Activated CD4-positive, alpha-beta memory T cell treated with anti-CD3 and anti-CD28 coated beads, Interleukin-2, amount 10 ng/mL, durations not matched to agents 7 days and 5 days (primary cell): ENCODE measurements around the gene TIMM22. TPM values are rescaled to one million over a fixed set of nuclear protein-coding genes. Genes with fewer than 3 reads are reported as not detected.

Experiments used
- CTCF ChIA-PET: fragments of 350-600 bp; sonication (Branson Sonifier 250); formaldehyde crosslinking; loops from one replicate; lab custom pipeline; 2021; ENCODE audit warnings: antibody characterized with exemption, inconsistent platforms; lab: Charles Lee
- POLR2A ChIA-PET: fragments of 350-600 bp; sonication (Branson Sonifier 250); formaldehyde crosslinking; loops from one replicate; lab custom pipeline; 2021; ENCODE audit warnings: antibody characterized with exemption; lab: Charles Lee
- DNase-seq: peaks from one replicate; pipeline ENCODE4 v3.0.0-alpha.2; 2020
- H3K27ac Mint-ChIP-seq: one replicate; pipeline ENCODE4 v1.8.0; 2021; ENCODE audit warnings: mild to moderate bottlenecking, mixed read lengths
- H3K27me3 Mint-ChIP-seq: one replicate; pipeline ENCODE4 v1.8.0; 2021; ENCODE audit warnings: mixed read lengths
- H3K36me3 Mint-ChIP-seq: one replicate; pipeline ENCODE4 v1.8.0; 2021; ENCODE audit warnings: low read depth, mixed read lengths
- H3K4me1 Mint-ChIP-seq: one replicate; pipeline ENCODE4 v1.8.0; 2021; ENCODE audit warnings: mixed read lengths
- H3K4me3 Mint-ChIP-seq: one replicate; pipeline ENCODE4 v1.8.0; 2021; ENCODE audit warnings: mild to moderate bottlenecking, mixed read lengths
- H3K9me3 Mint-ChIP-seq: one replicate; pipeline ENCODE4 v1.8.0; 2021; ENCODE audit warnings: mixed read lengths
- total RNA-seq, 2 experiments: library from RNA; stranded (reverse); gene quantifications; one replicate each; pipeline ENCODE4 v1.2.3, GENCODE V29; 2021

Gene TIMM22
- total RNA-seq, 2 experiments from 2014 or later: 8.1 to 8.2 TPM

- Mint-ChIP-seq H3K27me3 (no peaks in the 10 kb centered on the region), H3K9me3 (no peaks in the 10 kb centered on the region), H3K4me1 (no peaks in the 10 kb centered on the region), H3K36me3 (peaks cover 27% of the 10 kb centered on the region), H3K27ac (no peak overlapping the region), H3K4me3 (no peak overlapping the region)
- POLR2A ChIA-PET: no interaction called here
- CTCF ChIA-PET: no interaction called here
- DNase-seq: no peak
Observed at GRCh38 chr17:1008008-1008761, 11.3 kb downstream of the TIMM22 start.

GRCh38 chr17:1009229-1010085, 12.5 kb downstream of the TIMM22 start:
- H3K4me3 Mint-ChIP-seq: no peak overlapping the region
- H3K27ac Mint-ChIP-seq: no peak overlapping the region
- H3K36me3 Mint-ChIP-seq: peaks cover 24% of the 10 kb centered on the region
- no peaks in the 10 kb centered on the region for H3K4me1 Mint-ChIP-seq
- no peaks in the 10 kb centered on the region for H3K27me3 Mint-ChIP-seq
- DNase-seq: no peak
- CTCF ChIA-PET: no interaction called here
- POLR2A ChIA-PET: no interaction called here
- no peaks in the 10 kb centered on the region for H3K9me3 Mint-ChIP-seq

GRCh38 chr17:1010086-1010450, 13.1 kb downstream of the TIMM22 start:
- H3K27ac Mint-ChIP-seq: no peak overlapping the region
- H3K9me3 Mint-ChIP-seq: no peaks in the 10 kb centered on the region
- POLR2A ChIA-PET: interaction anchor here (1.0 kb wide), 1 partner anchor 13 kb away, joined by 4 read pairs; the partner anchor contains the start of gene TIMM22
- H3K4me3 Mint-ChIP-seq: no peak overlapping the region
- DNase-seq: no peak
- H3K27me3 Mint-ChIP-seq: no peaks in the 10 kb centered on the region
- no peaks in the 10 kb centered on the region for H3K4me1 Mint-ChIP-seq
- CTCF ChIA-PET: no interaction called here
- H3K36me3 Mint-ChIP-seq: peaks cover 21% of the 10 kb centered on the region

- ChIA-PET CTCF (no interaction called here), POLR2A (interaction anchor here (1.0 kb wide), 1 partner anchor 13 kb away, joined by 4 read pairs; the partner anchor contains the start of gene TIMM22)
- no peaks in the 10 kb centered on the region for H3K4me1 Mint-ChIP-seq
- peaks cover 16% of the 10 kb centered on the region for H3K36me3 Mint-ChIP-seq
- no peaks in the 10 kb centered on the region for H3K9me3 Mint-ChIP-seq
- H3K27me3 Mint-ChIP-seq: no peaks in the 10 kb centered on the region
- no peak overlapping the region for H3K27ac Mint-ChIP-seq
- DNase-seq: no peak
- no peak overlapping the region for H3K4me3 Mint-ChIP-seq
Observed at GRCh38 chr17:1010586-1010985, 13.7 kb downstream of the TIMM22 start.

- H3K36me3 Mint-ChIP-seq: peaks cover 12% of the 10 kb centered on the region
- H3K4me3 Mint-ChIP-seq: no peak overlapping the region
- no peak for DNase-seq
- no peaks in the 10 kb centered on the region for H3K4me1 Mint-ChIP-seq
- CTCF ChIA-PET: no interaction called here
- no peaks in the 10 kb centered on the region for H3K27me3 Mint-ChIP-seq
- H3K9me3 Mint-ChIP-seq: no peaks in the 10 kb centered on the region
- POLR2A ChIA-PET: interaction anchor here (1.0 kb wide), 1 partner anchor 14 kb away, joined by 4 read pairs; the partner anchor contains the start of gene TIMM22
- H3K27ac Mint-ChIP-seq: no peak overlapping the region
Observed at GRCh38 chr17:1011138-1011537, 14.2 kb downstream of the TIMM22 start.

- H3K27ac Mint-ChIP-seq: no peak overlapping the region
Observed at GRCh38 chr17:1011760-1012735, 15.1 kb downstream of the TIMM22 start.

GRCh38 chr17:1012823-1013728, 16.1 kb downstream of the TIMM22 start:
- Mint-ChIP-seq H3K36me3 (peaks cover 3% of the 10 kb centered on the region), H3K27me3 (no peaks in the 10 kb centered on the region), H3K9me3 (no peaks in the 10 kb centered on the region), H3K4me1 (no peaks in the 10 kb centered on the region), H3K27ac (no peak overlapping the region), H3K4me3 (no peak overlapping the region)
- no peak for DNase-seq
- ChIA-PET CTCF (no interaction called here), POLR2A (no interaction called here)

More at GRCh38 chr17:1011760-1012735, 15.1 kb downstream of the TIMM22 start:
- H3K4me1 Mint-ChIP-seq: no peaks in the 10 kb centered on the region
- no peak for DNase-seq
- no peak overlapping the region for H3K4me3 Mint-ChIP-seq
- peaks cover 12% of the 10 kb centered on the region for H3K36me3 Mint-ChIP-seq
- no peaks in the 10 kb centered on the region for H3K27me3 Mint-ChIP-seq
- CTCF ChIA-PET: no interaction called here
- POLR2A ChIA-PET: no interaction called here
- no peaks in the 10 kb centered on the region for H3K9me3 Mint-ChIP-seq

- H3K9me3 Mint-ChIP-seq: no peaks in the 10 kb centered on the region
- H3K27ac Mint-ChIP-seq: no peak overlapping the region
- CTCF ChIA-PET: no interaction called here
- H3K36me3 Mint-ChIP-seq: peaks cover 3% of the 10 kb centered on the region
- no peaks in the 10 kb centered on the region for H3K4me1 Mint-ChIP-seq
- no peak for DNase-seq
- no peaks in the 10 kb centered on the region for H3K27me3 Mint-ChIP-seq
- no peak overlapping the region for H3K4me3 Mint-ChIP-seq
- POLR2A ChIA-PET: no interaction called here
Observed at GRCh38 chr17:1013729-1014090, 16.8 kb downstream of the TIMM22 start.

GRCh38 chr17:1018547-1018946, 21.6 kb downstream of the TIMM22 start:
- ChIA-PET CTCF (interaction anchor here (1.4 kb wide), 1 partner anchor 38 kb away, joined by 3 read pairs; no protein-coding TSS in a partner anchor), POLR2A (no interaction called here)

GRCh38 chr17:1019451-1019850, 22.5 kb downstream of the TIMM22 start:
- Mint-ChIP-seq H3K27me3 (no peaks in the 10 kb centered on the region), H3K4me3 (no peak overlapping the region), H3K4me1 (no peaks in the 10 kb centered on the region), H3K27ac (no peak overlapping the region), H3K36me3 (no peaks in the 10 kb centered on the region), H3K9me3 (no peaks in the 10 kb centered on the region)
- no peak for DNase-seq
- POLR2A ChIA-PET: no interaction called here
- CTCF ChIA-PET: interaction anchor here (1.4 kb wide), 1 partner anchor 37 kb away, joined by 3 read pairs; no protein-coding TSS in a partner anchor

More at GRCh38 chr17:1018547-1018946, 21.6 kb downstream of the TIMM22 start:
- Mint-ChIP-seq H3K9me3 (no peaks in the 10 kb centered on the region), H3K27ac (no peak overlapping the region), H3K27me3 (no peaks in the 10 kb centered on the region), H3K4me1 (no peaks in the 10 kb centered on the region), H3K36me3 (no peaks in the 10 kb centered on the region), H3K4me3 (no peak overlapping the region)
- DNase-seq: no peak

GRCh38 chr17:1021147-1021546, 24.2 kb downstream of the TIMM22 start:
- no peaks in the 10 kb centered on the region for H3K36me3 Mint-ChIP-seq
- no peaks in the 10 kb centered on the region for H3K27me3 Mint-ChIP-seq
- POLR2A ChIA-PET: no interaction called here
- H3K9me3 Mint-ChIP-seq: no peaks in the 10 kb centered on the region
- CTCF ChIA-PET: no interaction called here
- no peak overlapping the region for H3K27ac Mint-ChIP-seq
- DNase-seq: no peak
- no peaks in the 10 kb centered on the region for H3K4me1 Mint-ChIP-seq
- no peak overlapping the region for H3K4me3 Mint-ChIP-seq
